Prostate gland (tissue), 2 donors: Measurements from ENCODE around the gene FBXL2.

Experiments used
- CTCF ChIP-seq, 4 experiments: fragments of 200-600 bp in 2 of 4; fragments of 450-650 bp in 2 of 4; sonication (generic) in 2 of 4; IDR thresholded peaks; 1 replicate in 3 of 4; 2 replicates in 1 of 4; pipeline ENCODE4 v1.5.1; 2016 to 2019; ENCODE audit warnings: antibody characterized with exemption in 4 of 4, mild to moderate bottlenecking in 2 of 4, moderate library complexity in 2 of 4
- POLR2A ChIP-seq: fragments of 450-650 bp; IDR thresholded peaks from one replicate; pipeline ENCODE4 v1.6.1; 2016; ENCODE audit warnings: antibody characterized with exemption, mild to moderate bottlenecking
- POLR2AphosphoS5 ChIP-seq: sonication (generic); formaldehyde crosslinking; IDR thresholded peaks from one replicate; pipeline ENCODE4 v1.6.1; 2017; ENCODE audit warnings: antibody characterized with exemption

GRCh38 chr3:33385423-33385822 is 108.2 kb downstream of the FBXL2 start:
- no peak for TF ChIP-seq CTCF (IDR thresholded peaks at IDR 0.05)
- TF ChIP-seq POLR2A = no peak
- TF ChIP-seq POLR2AphosphoS5 = no peak
